MCF 10A (cell line): ENCODE data around the gene PINLYP. TPM values are rescaled to one million over a fixed set of nuclear protein-coding genes. Genes with fewer than 3 reads are reported as not detected.

ENCODE experiments used
- BruUV-seq: library from RNA; stranded (reverse); fragments of 400-500 nt; replicated peaks from 2 replicates; lab custom pipeline; 2021; lab: Mats Ljungman, UMichigan
- CTCF ChIA-PET: fragments of 300-600 bp; sonication (Branson Sonifier 250); formaldehyde crosslinking; extraction: SDS; loops from one replicate; lab custom pipeline; 2021; ENCODE audit warnings: antibody characterized with exemption, inconsistent platforms; lab: Yijun Ruan, JAX
- POLR2A ChIA-PET: fragments of 300-600, 350-650 bp; sonication (Branson Sonifier 250); formaldehyde crosslinking; extraction: SDS; loops from one replicate; lab custom pipeline; 2020; ENCODE audit warnings: antibody characterized with exemption, inconsistent platforms; lab: Yijun Ruan, JAX
- DNase-seq: peaks from one replicate; pipeline ENCODE4 v3.0.0-alpha.2; 2018; ENCODE audit not compliant: unreplicated experiment
- H3K27ac Mint-ChIP-seq: one replicate; pipeline ENCODE4 v1.8.0; 2022; ENCODE audit warnings: mild to moderate bottlenecking, low read depth, mixed read lengths; ENCODE audit not compliant: unreplicated experiment
- H3K27me3 Mint-ChIP-seq: one replicate; pipeline ENCODE4 v1.8.0; 2022; ENCODE audit warnings: mixed read lengths; ENCODE audit not compliant: insufficient read depth, unreplicated experiment
- H3K36me3 Mint-ChIP-seq: one replicate; pipeline ENCODE4 v1.8.0; 2022; ENCODE audit warnings: mild to moderate bottlenecking, moderate library complexity, mixed read lengths; ENCODE audit not compliant: insufficient read depth, unreplicated experiment
- H3K4me1 Mint-ChIP-seq: one replicate; pipeline ENCODE4 v1.8.0; 2022; ENCODE audit warnings: mixed read lengths; ENCODE audit not compliant: insufficient read depth, unreplicated experiment
- H3K4me3 Mint-ChIP-seq: one replicate; pipeline ENCODE4 v1.8.0; 2022; ENCODE audit warnings: mild to moderate bottlenecking, moderate library complexity, mixed read lengths; ENCODE audit not compliant: unreplicated experiment
- H3K9me3 Mint-ChIP-seq: one replicate; pipeline ENCODE4 v1.8.0; 2022; ENCODE audit warnings: mixed read lengths; ENCODE audit not compliant: unreplicated experiment
- intact Hi-C: fragments of 100-400 bp; cut with micrococcal nuclease; formaldehyde crosslinking; loops from 2 replicates; pipeline ENCODE4 v1.14.1; 2022
- total RNA-seq: library from RNA; stranded (reverse); gene quantifications from 2 replicates; pipeline ENCODE4 v1.2.3, GENCODE V29; 2022
- TF ChIP-seq, protein P1 (sequence below): fragments of 200-600 bp; IDR thresholded peaks from one replicate; pipeline ENCODE4 v1.8.0; 2022; ENCODE audit warnings: antibody characterized with exemption, mild to moderate bottlenecking; ENCODE audit not compliant: unreplicated experiment

PINLYP gene
- total RNA-seq, 1 experiment from 2014 or later, result not detected

DNA sequence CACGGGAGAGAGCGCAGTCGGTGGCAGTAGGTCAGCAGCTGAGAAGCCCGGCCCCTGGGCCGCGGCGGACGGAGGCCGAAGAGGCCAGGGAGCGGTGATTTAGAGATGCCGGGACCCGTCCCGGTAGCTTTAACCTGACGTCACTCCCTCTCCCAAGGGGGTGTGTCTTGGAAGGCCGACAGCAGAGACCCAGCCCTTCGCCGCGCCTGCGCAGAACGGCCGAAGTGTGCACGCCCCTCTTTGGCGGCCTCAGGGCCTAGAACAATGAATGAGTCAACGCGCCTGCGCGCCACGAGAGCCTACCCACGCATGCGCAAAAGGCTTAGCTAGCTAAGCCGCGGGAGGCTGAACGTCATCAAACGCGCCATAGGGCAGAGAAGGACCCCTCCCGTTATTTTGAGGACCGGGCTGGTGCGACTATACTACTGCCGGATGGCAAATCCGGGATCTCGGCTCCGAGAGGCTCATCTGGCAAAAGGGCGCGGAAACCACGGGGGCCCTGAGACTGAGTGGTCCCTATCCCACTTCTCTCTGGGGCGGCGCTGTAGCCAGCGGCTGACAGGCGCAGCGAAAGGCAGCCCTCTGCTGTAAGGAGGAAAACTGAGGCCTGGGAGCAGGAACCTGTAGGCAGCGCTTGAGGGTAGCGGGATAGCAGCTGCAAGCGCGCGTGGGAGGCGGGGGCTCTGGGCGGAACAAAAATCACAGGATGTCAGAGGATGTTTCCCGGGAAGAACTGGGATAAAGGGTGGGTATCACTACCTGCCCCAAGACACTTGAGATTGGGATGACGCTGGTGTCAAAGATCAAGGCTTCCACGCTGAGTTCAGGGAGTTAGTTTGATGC is 20.6 kb downstream of the PINLYP start, which contains the start of the genes IRGQ and ZNF576:
Gene IRGQ (minus strand): TSS at position 136 of the 843 bp plus-strand sequence. CDS start 796 bp downstream, outside the sequence.
Gene ZNF576 (plus strand): TSS at position 597 of the 843 bp plus-strand sequence. CDS start 514 bp downstream, outside the sequence.
- H3K9me3 Mint-ChIP-seq, result no peaks in the 10 kb centered on the region
- no TSS peak for BruUV-seq
- H3K4me1 Mint-ChIP-seq, result peaks cover 24% of the 10 kb centered on the region
- peak within 1 kb of the TSS; percentile 99 for H3K27ac Mint-ChIP-seq
- H3K4me3 Mint-ChIP-seq, result peak within 1 kb of the TSS; percentile 99
- intact Hi-C loops, result loop anchor here (1.0 to 5.0 kb wide), 5 partner anchors 21 to 186 kb away; partner anchors contain the start of genes KCNN4, PINLYP, XRCC1 and ZNF575
- TF ChIP-seq, protein P1, sequence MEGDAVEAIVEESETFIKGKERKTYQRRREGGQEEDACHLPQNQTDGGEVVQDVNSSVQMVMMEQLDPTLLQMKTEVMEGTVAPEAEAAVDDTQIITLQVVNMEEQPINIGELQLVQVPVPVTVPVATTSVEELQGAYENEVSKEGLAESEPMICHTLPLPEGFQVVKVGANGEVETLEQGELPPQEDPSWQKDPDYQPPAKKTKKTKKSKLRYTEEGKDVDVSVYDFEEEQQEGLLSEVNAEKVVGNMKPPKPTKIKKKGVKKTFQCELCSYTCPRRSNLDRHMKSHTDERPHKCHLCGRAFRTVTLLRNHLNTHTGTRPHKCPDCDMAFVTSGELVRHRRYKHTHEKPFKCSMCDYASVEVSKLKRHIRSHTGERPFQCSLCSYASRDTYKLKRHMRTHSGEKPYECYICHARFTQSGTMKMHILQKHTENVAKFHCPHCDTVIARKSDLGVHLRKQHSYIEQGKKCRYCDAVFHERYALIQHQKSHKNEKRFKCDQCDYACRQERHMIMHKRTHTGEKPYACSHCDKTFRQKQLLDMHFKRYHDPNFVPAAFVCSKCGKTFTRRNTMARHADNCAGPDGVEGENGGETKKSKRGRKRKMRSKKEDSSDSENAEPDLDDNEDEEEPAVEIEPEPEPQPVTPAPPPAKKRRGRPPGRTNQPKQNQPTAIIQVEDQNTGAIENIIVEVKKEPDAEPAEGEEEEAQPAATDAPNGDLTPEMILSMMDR, result no peak
- H3K36me3 Mint-ChIP-seq, result peaks cover 41% of the 10 kb centered on the region
- DNase-seq, result peak; percentile 100
- no peaks in the 10 kb centered on the region for H3K27me3 Mint-ChIP-seq
- CTCF ChIA-PET, result interaction anchor here (0.6 to 2.1 kb wide), 8 partner anchors 41 to 449 kb away, joined by 3 to 13 read pairs (median 4); no protein-coding TSS in a partner anchor
- POLR2A ChIA-PET, result interaction anchor here (0.6 to 5.4 kb wide), 32 partner anchors 8 to 1149 kb away, joined by 3 to 75 read pairs (median 4); partner anchors contain the start of genes ETHE1, PINLYP, PLAUR and SMG9

DNA sequence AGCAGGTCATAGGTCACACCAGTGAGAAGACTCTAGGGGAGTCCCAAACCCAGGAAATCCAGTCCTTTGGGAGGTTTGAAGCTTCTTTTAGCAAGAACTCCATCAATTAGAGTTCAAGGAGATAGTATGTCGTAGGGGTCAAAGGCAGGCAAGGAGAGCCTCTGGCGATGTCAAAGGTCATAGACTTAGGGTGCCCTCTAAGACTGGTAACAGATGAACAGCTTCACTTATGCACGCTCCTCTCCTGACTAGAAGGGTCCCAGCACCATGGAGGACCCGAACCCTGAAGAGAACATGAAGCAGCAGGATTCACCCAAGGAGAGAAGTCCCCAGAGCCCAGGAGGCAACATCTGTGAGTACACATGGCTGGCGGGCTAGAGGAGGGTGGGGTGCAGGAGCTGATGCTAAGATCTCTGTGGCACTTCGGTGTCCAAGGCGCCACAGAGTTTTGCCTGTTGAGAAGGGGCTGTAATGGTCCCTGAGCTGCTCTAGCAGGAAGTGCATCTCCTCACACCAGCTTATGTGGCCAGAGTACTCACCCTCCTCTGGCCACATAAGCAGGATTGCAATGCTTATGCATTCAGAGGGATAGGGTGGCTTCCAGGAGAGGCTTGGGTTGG is 21.4 kb downstream of the PINLYP start:
- Mint-ChIP-seq H3K27ac (peak overlapping the region; percentile 99), H3K4me3 (peak overlapping the region; percentile 99), H3K4me1 (peaks cover 24% of the 10 kb centered on the region), H3K36me3 (peaks cover 41% of the 10 kb centered on the region), H3K9me3 (no peaks in the 10 kb centered on the region), H3K27me3 (no peaks in the 10 kb centered on the region)
- ChIA-PET CTCF (interaction anchor here (0.6 to 1.2 kb wide), 9 partner anchors 9 to 449 kb away, joined by 3 to 7 read pairs (median 3); no protein-coding TSS in a partner anchor), POLR2A (interaction anchor here (0.6 to 5.4 kb wide), 21 partner anchors 9 to 1148 kb away, joined by 3 to 75 read pairs (median 6); partner anchors contain the start of genes ETHE1, PINLYP, PLAUR and SMG9)
- DNase-seq, result no peak
- BruUV-seq, result TSS peak; percentile 34
- TF ChIP-seq, protein P1, result no peak
- intact Hi-C loops, result loop anchor here (1.0 to 5.0 kb wide), 4 partner anchors 22 to 185 kb away; partner anchors contain the start of genes KCNN4, PINLYP, XRCC1 and ZNF575

GRCh38 chr19:43597876-43598275 is 22.3 kb downstream of the PINLYP start:
- peaks cover 40% of the 10 kb centered on the region for H3K36me3 Mint-ChIP-seq
- H3K4me1 Mint-ChIP-seq, result peaks cover 24% of the 10 kb centered on the region
- H3K27me3 Mint-ChIP-seq, result no peaks in the 10 kb centered on the region
- H3K9me3 Mint-ChIP-seq, result no peaks in the 10 kb centered on the region
- intact Hi-C loops, result loop anchor here (2.0 to 5.0 kb wide), 2 partner anchors 65 to 184 kb away; partner anchors contain the start of genes KCNN4 and ZNF575
- DNase-seq, result no peak
- BruUV-seq, result no TSS peak
- POLR2A ChIA-PET, result interaction anchor here (2.4 to 5.4 kb wide), 5 partner anchors 8 to 71 kb away, joined by 6 to 75 read pairs (median 39); partner anchors contain the start of genes ETHE1, ZNF428 and ZNF575
- TF ChIP-seq, protein P1, result no peak
- CTCF ChIA-PET, result interaction anchor here (0.5 to 1.2 kb wide), 5 partner anchors 8 to 1827 kb away, joined by 3 to 6 read pairs (median 3); no protein-coding TSS in a partner anchor
- peak overlapping the region; percentile 99 for H3K27ac Mint-ChIP-seq
- peak overlapping the region; percentile 99 for H3K4me3 Mint-ChIP-seq
